Activated B cell treated with CpG ODN at 0.5 μM for 24 hours (primary cell): ENCODE results near the gene SYNJ2. TPM values are rescaled to one million over a fixed set of nuclear protein-coding genes. Genes with fewer than 3 reads are reported as not detected.

ENCODE experiments used
- ATAC-seq: fragments of 200-7000 bp; cut with Tn5 transposase; one replicate; pipeline ENCODE4 v1.10.0; 2021; ENCODE audit warnings: low read depth, mild to moderate bottlenecking, moderate library complexity
- CTCF ChIA-PET: fragments of 350-600 bp; sonication (Branson Sonifier 250); formaldehyde crosslinking; loops from one replicate; lab custom pipeline; 2021; ENCODE audit warnings: antibody characterized with exemption; lab: Charles Lee
- POLR2A ChIA-PET: fragments of 350-600 bp; sonication (Branson Sonifier 250); formaldehyde crosslinking; loops from one replicate; lab custom pipeline; 2021; ENCODE audit warnings: antibody characterized with exemption; lab: Charles Lee
- DNase-seq: peaks from one replicate; pipeline ENCODE4 v3.0.0; 2022
- H3K27ac Mint-ChIP-seq: one replicate; pipeline ENCODE4 v1.8.0; 2020; ENCODE audit warnings: mixed read lengths
- H3K27me3 Mint-ChIP-seq: one replicate; pipeline ENCODE4 v1.8.0; 2021; ENCODE audit warnings: mixed read lengths
- H3K36me3 Mint-ChIP-seq: one replicate; pipeline ENCODE4 v1.8.0; 2021; ENCODE audit warnings: low read depth, mixed read lengths
- H3K4me1 Mint-ChIP-seq: one replicate; pipeline ENCODE4 v1.8.0; 2021; ENCODE audit warnings: mixed read lengths
- H3K4me3 Mint-ChIP-seq: one replicate; pipeline ENCODE4 v1.8.0; 2020; ENCODE audit warnings: mild to moderate bottlenecking, mixed read lengths
- H3K9me3 Mint-ChIP-seq: one replicate; pipeline ENCODE4 v1.8.0; 2020; ENCODE audit warnings: mixed read lengths
- intact Hi-C: fragments of 100-400 bp; cut with micrococcal nuclease; formaldehyde crosslinking; loops from one replicate; pipeline ENCODE4 v1.15.1; 2024
- total RNA-seq: library from RNA; stranded (reverse); gene quantifications from 2 replicates; pipeline ENCODE4 v1.2.3, GENCODE V29; 2022
- TF ChIP-seq, protein P1 (sequence below): fragments of 200-600 bp; IDR thresholded peaks from one replicate; pipeline ENCODE4 v1.8.0; 2022; ENCODE audit warnings: antibody characterized with exemption, mild to moderate bottlenecking

Gene SYNJ2
- total RNA-seq, 1 donor from 2014 or later, result 25.0 TPM

DNA sequence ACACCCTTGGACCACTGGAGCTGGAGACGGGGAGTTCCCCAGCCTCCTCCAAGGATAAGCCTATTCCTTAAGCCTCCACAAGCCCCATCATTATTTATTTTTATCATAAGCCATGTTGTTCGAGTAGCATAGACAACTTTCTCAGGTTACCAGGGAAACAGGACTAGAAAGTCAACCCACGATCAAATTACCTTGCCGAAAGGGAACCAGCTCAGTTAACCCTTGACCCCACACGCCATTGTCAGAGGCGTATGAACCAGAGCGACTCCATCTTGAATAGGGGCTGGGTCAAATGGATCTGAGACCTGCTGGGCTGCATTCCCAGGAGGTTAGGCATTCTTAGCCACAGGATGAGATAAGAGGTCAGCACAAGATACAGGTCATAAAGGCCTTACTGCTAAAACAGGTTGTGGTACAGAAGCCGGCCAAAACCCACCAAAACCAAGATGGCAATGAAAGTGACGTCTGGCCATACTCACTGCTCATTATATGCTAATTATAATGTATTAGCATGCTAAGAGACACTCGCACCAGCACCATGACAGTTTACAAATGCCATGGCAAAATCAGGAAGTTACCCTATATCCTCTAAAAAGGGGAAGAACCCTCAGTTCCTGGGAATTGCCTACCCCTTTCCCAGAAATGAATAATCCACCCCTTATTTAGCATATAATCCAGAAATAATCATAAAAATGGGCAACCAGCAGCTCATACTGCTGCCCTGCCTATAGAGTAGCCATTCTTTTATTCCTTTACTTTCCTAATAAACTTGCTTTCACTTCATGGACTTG lies 22.4 kb downstream of the SYNJ2 start:
- POLR2A ChIA-PET, result no interaction called here
- TF ChIP-seq, protein P1, sequence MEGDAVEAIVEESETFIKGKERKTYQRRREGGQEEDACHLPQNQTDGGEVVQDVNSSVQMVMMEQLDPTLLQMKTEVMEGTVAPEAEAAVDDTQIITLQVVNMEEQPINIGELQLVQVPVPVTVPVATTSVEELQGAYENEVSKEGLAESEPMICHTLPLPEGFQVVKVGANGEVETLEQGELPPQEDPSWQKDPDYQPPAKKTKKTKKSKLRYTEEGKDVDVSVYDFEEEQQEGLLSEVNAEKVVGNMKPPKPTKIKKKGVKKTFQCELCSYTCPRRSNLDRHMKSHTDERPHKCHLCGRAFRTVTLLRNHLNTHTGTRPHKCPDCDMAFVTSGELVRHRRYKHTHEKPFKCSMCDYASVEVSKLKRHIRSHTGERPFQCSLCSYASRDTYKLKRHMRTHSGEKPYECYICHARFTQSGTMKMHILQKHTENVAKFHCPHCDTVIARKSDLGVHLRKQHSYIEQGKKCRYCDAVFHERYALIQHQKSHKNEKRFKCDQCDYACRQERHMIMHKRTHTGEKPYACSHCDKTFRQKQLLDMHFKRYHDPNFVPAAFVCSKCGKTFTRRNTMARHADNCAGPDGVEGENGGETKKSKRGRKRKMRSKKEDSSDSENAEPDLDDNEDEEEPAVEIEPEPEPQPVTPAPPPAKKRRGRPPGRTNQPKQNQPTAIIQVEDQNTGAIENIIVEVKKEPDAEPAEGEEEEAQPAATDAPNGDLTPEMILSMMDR, result no peak

DNA sequence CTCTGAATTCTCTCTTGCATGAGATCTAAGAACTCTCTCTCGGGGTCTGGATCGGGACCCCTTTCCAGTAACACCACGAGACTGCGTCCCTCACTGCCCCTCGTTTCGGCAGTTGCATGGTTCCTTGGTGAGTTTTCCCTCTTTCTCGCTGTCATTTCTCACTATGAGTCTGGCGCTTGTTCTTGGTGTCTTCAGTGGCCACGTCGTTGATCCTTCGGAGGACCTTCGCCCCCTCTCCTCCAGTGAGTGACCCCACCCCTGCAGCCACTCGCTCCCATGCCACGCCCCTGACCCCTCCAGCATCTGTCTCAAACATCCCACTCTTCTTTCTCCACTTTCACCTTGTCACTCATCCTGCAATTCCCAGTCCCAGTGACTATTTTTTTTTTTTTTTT lies 23.0 kb downstream of the SYNJ2 start:
- Mint-ChIP-seq H3K4me3 (no peak overlapping the region), H3K36me3 (peaks cover 3% of the 10 kb centered on the region), H3K27me3 (no peaks in the 10 kb centered on the region), H3K27ac (no peak overlapping the region), H3K4me1 (peaks cover 13% of the 10 kb centered on the region), H3K9me3 (no peaks in the 10 kb centered on the region)
- ATAC-seq, result no peak
- intact Hi-C loops, result no loop called here
- DNase-seq, result no peak
- ChIA-PET POLR2A (no interaction called here), CTCF (no interaction called here)
- TF ChIP-seq, protein P1, result no peak

More for the DNA sequence above, 22.4 kb downstream of the SYNJ2 start:
- intact Hi-C loops, result no loop called here
- DNase-seq, result no peak
- Mint-ChIP-seq H3K27ac (no peak overlapping the region), H3K9me3 (no peaks in the 10 kb centered on the region), H3K27me3 (no peaks in the 10 kb centered on the region), H3K4me1 (peaks cover 7% of the 10 kb centered on the region), H3K36me3 (peaks cover 3% of the 10 kb centered on the region), H3K4me3 (no peak overlapping the region)
- CTCF ChIA-PET, result no interaction called here
- no peak for ATAC-seq

DNA sequence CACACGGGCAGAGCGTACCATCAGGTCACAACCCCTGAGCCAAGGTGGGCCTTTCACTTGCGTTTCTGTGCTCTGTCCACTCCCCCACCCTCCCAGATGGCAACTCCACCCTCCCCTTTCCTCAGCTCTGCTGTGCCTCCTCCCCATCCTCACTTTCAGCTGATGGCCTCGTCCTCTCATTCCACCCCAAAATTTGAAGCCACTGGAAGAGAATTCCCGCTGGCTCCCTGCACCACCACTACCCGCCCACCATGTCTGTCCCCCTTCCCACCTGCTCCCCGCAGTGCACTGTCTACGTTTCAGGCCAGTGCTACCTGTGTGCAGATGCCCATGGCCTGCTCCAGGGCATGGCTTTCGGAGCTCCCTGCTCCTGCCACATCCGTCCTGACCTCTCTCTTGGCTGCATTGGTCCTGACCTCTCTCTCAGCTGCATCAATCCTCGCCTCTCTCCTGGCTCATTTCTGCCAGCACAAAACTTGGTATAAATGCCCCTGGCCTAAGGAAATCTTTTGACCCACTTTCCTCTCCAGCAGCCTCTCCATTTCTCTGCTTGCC lies 24.0 kb downstream of the SYNJ2 start:
- peaks cover 23% of the 10 kb centered on the region for H3K4me1 Mint-ChIP-seq
- ATAC-seq, result no peak
- DNase-seq, result no peak
- TF ChIP-seq, protein P1, result no peak
- intact Hi-C loops, result no loop called here
- peaks cover 3% of the 10 kb centered on the region for H3K36me3 Mint-ChIP-seq
- H3K9me3 Mint-ChIP-seq, result no peaks in the 10 kb centered on the region
- H3K27ac Mint-ChIP-seq, result no peak overlapping the region
- ChIA-PET POLR2A (no interaction called here), CTCF (no interaction called here)
- no peak overlapping the region for H3K4me3 Mint-ChIP-seq
- H3K27me3 Mint-ChIP-seq, result no peaks in the 10 kb centered on the region

DNA sequence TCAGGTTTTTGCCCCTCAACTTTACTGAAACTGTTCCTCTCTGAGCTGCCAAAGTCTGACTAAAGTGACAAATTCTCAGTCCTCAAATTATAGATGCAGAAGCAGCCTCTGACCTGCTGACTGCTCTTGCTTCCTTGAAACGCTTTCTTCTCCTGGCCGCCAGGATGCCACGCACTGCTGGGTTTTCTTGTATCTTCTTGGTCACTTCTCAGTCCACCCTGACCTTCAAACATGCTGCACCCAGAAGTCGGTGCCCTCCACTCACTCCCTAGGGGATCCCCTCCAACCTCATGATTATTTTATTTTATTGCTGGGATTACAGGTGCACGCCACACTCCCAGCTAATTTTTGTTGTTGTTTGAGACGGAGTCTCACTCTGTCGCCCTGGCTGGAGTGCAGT lies 24.7 kb downstream of the SYNJ2 start:
- no peak for DNase-seq
- H3K36me3 Mint-ChIP-seq, result peaks cover 5% of the 10 kb centered on the region
- H3K27ac Mint-ChIP-seq, result no peak overlapping the region
- ChIA-PET POLR2A (no interaction called here), CTCF (no interaction called here)
- intact Hi-C loops, result no loop called here
- ATAC-seq, result no peak
- peaks cover 29% of the 10 kb centered on the region for H3K4me1 Mint-ChIP-seq
- H3K27me3 Mint-ChIP-seq, result no peaks in the 10 kb centered on the region
- H3K4me3 Mint-ChIP-seq, result no peak overlapping the region
- TF ChIP-seq, protein P1, result no peak
- no peaks in the 10 kb centered on the region for H3K9me3 Mint-ChIP-seq

DNA sequence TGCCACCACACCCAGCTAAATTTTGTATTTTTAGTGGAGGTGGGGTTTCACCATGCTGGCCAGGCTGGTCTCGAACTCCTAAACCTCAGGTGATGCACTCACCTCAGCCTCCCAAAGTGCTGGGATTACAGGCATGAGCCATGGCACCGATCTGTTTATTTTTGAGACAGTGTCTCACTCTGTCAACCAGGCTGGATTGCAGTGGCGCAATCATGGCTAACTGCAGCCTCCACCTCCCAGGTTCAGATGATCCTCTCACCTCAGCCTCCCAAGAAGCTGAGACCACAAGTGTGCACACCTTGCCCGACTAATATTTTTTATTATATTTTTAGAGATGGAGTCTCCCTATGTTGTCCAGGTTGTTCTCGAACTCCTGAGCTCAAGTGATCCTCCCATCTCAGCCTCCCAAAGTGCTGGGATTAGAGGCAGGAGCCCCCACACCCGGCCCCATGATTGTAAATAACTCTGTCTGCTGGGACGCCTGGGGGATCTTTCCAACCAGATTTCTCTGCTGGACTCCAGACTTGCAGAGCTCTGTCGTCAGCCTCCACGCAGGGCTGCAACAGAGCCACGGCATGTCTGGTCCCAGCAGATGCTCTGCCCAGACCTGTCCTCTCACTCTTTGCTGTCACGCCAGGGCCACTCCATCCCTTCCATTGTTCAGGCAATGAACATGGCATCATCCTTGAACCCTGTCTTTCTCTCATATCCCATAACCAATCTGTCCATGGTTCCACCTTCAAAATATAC lies 25.3 kb downstream of the SYNJ2 start:
- TF ChIP-seq, protein P1, result no peak
- Mint-ChIP-seq H3K4me3 (no peak overlapping the region), H3K27me3 (no peaks in the 10 kb centered on the region), H3K4me1 (peaks cover 36% of the 10 kb centered on the region), H3K9me3 (no peaks in the 10 kb centered on the region), H3K27ac (no peak overlapping the region), H3K36me3 (peaks cover 5% of the 10 kb centered on the region)
- intact Hi-C loops, result no loop called here
- CTCF ChIA-PET, result interaction anchor here (1.1 kb wide), 1 partner anchor 30 kb away, joined by 3 read pairs; no protein-coding TSS in a partner anchor
- no peak for ATAC-seq
- POLR2A ChIA-PET, result no interaction called here
- no peak for DNase-seq
